Activated effector memory CD4-positive, alpha-beta T cell treated with Interleukin-2 at 50 U/mL for 16 hours (primary cell): ENCODE data around the gene NXPH4.
A peak's percentile ranks its signal among the peaks of the same experiment; 100 is the strongest.

ENCODE experiments used
- DNase-seq: peaks from one replicate; pipeline ENCODE4 v3.0.0-alpha.2; 2020

NXPH4 gene

DNA sequence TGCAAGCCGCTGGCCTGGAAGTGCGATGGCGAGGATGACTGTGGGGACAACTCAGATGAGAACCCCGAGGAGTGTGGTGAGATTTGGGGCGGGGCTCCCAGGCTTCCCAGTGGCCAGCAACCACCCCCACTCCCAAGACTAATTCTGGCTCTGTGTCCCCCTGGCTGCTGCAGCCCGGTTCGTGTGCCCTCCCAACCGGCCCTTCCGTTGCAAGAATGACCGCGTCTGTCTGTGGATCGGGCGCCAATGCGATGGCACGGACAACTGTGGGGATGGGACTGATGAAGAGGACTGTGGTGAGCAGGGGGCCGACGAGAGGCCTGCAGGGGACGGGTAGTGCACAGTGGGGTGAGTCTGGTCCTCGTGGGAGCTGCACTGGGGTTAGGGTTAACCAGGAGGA, 12.1 kb upstream of the NXPH4 start:
- no peak for DNase-seq

DNA sequence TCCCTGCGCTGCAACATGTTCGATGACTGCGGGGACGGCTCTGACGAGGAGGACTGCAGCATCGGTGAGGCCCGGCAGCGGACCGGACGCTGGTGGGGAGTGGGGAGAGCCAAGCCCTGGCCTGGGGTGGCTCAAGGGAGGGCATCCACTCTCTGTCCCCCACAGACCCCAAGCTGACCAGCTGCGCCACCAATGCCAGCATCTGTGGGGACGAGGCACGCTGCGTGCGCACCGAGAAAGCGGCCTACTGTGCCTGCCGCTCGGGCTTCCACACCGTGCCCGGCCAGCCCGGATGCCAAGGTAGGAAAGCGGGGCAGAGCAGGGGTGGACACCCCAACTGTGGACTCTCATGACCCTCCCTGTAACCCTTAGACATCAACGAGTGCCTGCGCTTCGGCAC, 11.4 kb upstream of the NXPH4 start:
- DNase-seq, result no peak

DNA sequence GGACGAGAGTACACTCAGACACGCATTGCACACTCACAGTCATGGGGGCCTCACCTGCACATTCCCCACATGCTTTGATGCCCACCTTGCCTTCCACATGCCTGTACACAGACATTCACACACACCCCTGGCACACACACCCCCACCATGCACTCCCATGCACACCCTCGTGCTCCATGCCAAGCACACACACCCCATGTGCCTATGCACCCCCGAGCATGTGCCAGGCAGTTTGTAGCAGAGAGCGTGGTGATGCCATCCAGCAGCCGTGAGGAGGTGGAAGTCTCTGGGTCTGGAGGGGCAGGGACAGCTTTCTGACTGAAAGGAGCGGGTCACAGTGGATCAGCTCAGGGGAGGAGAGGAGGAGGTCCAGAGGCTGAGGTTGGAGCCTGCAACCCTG, 10.7 kb upstream of the NXPH4 start:
- no peak for DNase-seq

DNA sequence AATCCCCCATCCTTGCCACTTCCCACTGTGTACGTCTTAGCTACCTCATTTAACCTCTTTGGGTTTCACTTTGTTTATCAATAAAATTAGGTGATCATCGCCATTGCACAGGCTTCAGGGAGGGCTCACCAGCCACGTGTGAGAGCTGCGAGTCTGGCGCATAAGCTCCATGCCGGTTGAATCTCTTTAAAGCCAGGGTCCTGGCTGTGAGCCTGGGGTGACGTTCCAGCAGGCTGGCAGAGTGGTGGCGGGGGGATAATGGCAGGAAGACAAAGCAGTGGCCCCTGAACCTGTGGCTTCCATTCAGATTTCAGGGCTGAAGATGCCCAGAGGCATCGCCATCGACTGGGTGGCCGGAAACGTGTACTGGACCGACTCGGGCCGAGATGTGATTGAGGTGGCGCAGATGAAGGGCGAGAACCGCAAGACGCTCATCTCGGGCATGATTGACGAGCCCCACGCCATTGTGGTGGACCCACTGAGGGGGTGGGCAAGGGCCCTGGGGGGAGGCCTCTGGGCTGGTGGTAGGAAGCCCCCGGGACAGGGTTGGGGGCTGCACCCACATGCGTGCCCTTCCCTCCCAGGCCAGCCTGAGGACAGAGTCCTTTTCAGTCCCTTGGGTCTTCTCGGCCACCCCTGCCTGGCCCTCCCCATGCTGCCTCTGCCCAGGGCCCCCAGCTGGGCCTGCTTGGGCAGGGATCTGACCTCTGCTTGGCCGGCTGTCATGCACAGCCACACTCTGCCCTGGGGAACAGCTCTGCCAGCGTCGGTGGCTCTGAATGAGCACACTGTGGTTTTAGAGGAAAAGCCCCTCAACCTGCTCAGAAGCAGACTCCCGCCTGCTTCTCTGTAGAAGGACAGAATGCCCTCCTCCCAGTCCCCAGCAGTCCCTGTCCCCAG, 8.6 kb upstream of the NXPH4 start:
- DNase-seq, result no peak

DNA sequence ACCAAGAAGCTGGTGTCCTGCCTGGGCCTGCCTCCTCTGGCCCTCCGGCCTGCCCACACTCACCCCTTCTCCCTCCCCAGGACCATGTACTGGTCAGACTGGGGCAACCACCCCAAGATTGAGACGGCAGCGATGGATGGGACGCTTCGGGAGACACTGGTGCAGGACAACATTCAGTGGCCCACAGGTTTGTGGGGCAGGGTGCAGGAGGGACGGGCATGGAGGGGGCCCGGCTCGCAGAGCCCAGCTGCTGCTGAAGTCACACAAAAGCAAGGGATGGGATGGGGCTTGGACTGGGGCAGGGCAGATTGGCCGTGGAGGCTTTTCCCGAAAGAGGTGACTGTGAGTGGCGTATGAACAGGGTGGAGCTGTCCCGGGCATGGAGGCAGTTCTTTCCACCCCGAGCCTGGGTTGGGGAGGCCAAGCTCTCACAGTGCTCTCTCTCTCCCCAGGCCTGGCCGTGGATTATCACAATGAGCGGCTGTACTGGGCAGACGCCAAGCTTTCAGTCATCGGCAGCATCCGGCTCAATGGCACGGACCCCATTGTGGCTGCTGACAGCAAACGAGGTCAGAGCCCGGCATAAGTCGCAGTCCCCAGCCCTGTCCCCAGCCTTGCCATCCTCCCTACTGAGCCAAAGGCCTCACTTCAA, 7.8 kb upstream of the NXPH4 start:
- no peak for DNase-seq

DNA sequence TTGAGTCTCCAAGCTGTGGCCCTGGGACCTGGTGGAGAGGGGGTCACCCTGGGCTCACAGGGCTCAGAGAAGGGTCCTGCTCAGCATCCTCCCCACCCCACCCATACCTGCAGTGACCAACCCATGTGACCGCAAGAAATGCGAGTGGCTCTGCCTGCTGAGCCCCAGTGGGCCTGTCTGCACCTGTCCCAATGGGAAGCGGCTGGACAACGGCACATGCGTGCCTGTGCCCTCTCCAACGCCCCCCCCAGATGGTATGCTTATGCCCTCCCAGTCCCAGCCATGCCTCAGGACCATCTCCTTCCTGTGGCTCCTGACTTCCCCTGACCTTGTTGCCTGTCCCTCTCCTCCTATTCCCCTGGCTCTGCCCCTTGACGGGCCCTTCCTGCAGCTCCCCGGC, 6.7 kb upstream of the NXPH4 start:
- no peak for DNase-seq

- DNase-seq, result no peak
These were observed 6.1 kb upstream of the NXPH4 start for GRCh38 chr12:57210461-57210860.

DNA sequence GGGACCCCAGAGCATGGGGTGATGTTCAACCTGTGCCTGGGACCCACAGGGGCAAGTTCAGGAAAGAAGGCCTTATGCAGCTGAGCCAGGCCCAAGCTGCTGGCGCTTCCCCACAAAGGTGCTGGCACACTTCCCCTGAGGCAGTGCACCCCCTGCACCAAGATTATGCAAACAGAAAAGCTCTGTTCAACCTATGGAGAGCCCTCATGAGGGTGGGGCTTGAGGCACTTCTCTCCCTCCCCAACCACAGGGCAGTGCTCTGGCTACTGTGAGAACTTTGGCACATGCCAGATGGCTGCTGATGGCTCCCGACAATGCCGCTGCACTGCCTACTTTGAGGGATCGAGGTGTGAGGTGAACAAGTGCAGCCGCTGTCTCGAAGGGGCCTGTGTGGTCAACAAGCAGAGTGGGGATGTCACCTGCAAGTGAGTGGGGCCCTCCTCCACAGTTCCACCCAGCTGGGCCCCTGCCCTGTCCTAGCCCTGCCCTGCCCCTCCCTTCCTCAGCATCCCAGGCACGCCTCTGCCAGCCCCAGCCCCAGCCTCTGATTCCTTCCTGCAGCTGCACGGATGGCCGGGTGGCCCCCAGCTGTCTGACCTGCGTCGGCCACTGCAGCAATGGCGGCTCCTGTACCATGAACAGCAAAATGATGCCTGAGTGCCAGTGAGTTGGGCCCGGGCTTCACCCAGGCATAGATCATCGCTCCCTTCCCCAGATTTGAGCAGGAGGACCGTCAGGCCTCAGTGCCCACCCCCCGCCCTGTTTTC, 5.5 kb upstream of the NXPH4 start:
- no peak for DNase-seq

GRCh38 chr12:57211791-57212700, 4.5 kb upstream of the NXPH4 start:
- DNase-seq, result no peak

- DNase-seq, result no peak
These were observed 3.9 kb upstream of the NXPH4 start for GRCh38 chr12:57212701-57213057.

GRCh38 chr12:57213058-57213715, 3.4 kb upstream of the NXPH4 start:
- DNase-seq, result peak; percentile 69

DNA sequence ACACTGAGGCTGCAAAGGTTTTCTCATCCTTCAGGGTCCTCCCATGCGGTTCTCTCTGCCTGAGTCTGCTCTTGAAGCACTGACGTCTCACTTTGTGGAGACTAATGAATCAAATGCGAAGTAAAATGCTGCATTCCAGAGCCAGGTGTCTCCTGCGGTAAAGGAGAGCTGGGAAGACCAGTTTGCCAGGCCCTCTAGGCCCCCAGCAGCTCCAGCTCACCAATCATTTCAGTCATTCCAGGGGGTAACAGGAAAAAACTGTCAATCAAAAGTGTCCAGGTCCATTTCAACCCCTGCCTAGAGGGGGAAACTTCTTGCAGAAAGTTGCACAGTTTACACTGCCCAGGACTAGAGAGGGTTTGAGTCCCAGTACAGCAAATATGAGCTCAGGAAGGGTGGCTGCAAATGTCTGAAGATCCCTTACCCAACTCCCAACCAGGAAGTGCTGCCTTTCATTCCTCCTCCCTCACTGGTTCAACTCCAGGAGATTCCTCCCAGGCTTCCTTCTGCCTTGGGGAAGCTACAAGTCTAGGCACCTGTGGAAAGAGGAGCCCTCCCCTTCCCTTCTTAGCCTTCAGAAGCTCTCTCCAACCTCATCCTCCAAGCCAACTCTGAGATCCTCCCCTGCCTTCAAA, 2.7 kb upstream of the NXPH4 start:
- DNase-seq, result no peak

DNA sequence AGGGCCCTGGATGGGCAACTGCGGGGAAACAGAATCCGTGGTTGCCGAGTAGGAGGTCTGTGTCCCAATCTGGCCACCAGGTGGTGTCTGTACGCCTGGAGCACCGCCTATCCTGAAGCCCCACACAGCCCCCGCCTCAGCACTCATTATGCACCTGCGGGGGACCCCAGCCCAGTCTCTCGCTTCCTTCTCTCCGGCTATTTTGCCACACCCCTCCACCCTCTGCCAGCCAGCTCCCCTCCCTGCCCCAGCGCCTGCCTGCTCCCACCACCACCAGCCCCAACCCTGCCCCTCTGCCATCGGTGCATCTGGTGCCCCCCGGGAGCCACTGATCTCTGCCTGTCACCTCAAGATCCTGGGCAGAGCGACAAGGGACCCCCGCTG, 2.2 kb upstream of the NXPH4 start:
- peak; percentile 42 for DNase-seq

DNA sequence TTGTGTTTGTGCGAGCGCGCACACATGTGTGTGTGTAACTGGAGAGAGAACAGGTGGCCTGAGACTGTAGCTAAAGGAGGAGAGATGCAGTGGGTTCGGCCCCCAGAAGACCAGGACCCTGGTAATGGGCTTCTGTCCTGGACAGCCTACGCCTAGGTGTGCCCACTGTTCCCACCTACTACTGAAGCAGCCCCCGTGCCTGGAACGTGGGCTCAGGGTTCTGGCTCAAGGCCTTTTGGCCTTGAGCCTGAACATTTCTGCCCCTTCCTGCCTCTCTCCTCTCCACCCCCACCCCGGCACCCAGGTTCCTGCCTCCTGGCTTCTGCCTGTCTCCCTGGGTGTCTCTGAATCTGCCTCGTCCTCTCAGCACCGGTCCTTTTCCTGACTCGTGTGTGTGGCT, 1.5 kb upstream of the NXPH4 start:
- DNase-seq, result no peak

DNA sequence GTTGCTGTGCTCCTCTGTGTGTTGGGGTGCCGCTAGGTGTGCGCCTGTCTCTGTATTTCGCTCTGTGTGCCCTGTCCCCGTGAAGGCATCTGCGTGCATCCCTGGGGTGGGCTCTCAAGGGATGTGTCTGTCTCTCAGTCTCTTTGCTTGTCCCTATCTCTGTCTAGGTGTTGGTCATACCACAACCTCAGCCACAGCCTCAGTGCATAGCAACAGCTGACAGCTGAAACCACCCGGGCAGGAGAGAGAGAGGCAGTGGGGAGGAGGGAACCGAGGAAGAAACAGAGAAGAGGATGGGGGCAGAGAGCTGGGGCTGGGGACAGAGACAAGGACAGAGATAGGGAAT, 953 bp upstream of the NXPH4 start:
- no peak for DNase-seq

DNA sequence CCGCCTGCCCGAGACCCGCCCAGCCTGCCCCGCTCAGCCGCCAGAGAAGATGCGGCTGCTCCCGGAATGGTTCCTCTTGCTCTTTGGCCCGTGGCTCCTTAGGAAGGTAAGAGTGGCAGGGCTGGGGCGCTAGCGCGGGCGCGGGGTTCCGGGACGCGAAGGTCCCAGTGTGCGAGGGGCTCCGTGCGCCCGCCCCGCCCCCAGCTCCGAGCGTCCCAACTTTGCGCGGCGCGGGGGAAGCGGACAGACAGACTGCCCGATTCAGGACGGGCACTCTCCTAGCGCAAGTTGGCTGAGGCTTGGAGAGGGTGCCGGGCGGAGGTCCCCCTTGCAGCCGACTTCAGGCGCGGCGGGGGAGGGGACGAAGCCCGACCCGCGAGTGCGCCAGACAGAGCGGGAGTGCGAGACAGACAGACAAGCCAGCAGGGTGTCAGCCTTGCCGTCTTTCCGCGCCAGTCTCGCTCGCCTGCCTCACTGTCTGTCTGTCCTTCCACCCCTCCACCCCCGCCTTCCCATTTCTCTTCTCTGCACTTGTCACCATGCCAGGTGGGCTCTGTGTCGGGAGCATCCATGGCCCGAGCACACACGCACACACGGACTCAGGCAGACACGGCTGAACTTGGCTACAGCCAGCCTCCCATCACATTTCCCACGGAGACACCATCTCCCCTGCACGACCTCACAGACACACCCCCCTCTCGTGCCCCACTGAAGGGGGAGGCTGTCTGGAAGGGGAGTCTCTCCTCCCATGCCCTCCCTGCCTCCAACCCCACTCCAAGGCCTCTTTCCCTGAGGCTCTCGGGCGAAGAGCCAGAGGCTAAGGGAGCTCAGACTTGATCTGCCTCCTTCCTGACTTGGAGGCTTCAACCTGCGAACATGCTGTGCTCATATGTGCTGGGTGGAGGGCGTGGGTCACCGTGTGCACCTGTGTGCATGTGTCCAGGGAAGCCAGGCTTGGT, 606 bp downstream of the NXPH4 start:
- no peak for DNase-seq

GRCh38 chr12:57218030-57218853, 1.6 kb downstream of the NXPH4 start:
- no peak for DNase-seq

GRCh38 chr12:57219205-57219992, 2.8 kb downstream of the NXPH4 start:
- DNase-seq, result no peak
